ENCODE measurements around the gene SDR42E1. TPM values are rescaled to one million over a fixed set of nuclear protein-coding genes. Genes with fewer than 3 reads are reported as not detected.

SDR42E1 gene
- total and polyA plus RNA-seq, 2 of the 8 experiments (the other 6 are each of a cell fraction or from before 2014, with no cell fraction given): 0.03 TPM; not detected in 1

DNA sequence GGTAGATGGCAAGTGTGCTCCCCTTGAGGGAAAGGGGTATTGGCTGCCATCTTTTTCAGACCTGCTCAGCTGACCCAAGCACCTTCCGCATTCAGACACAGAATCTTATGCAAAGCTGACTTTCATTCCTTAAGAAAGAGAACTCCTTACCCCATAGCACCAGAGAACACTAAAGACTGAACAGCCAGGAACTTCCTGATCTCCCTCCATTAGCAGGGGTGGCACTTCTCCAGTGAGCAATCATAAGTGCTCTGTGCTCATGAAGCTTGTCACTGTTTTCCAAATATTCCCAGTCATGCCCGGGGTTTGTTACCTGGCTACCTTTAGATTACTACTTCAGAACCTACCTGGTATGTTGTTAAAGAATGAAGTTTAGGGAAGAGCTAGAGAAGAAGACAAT, 35.7 kb upstream of the SDR42E1 start:
- Histone ChIP-seq H2BK15ac (ENCODE audit: low read length) (no peak overlapping the region), H2BK120ac (replicated peaks; ENCODE audit: low read depth, low read length) (no peak overlapping the region), H3K23ac (ENCODE audit: insufficient read length) (no peak overlapping the region), H4K20me1 (replicated peaks in 1 of 2; ENCODE audit: control insufficient read depth in 1 of 2, insufficient read depth in 2 of 2, low read length in 2 of 2) (no peaks in the 10 kb centered on the region), H2BK5ac (ENCODE audit: low read depth, low read length) (no peak overlapping the region), H3K27me3 (replicated peaks in 1 of 4; ENCODE audit: control insufficient read depth in 3 of 4, extremely low read depth in 1 of 4, insufficient read depth in 3 of 4, low read length in 3 of 4) (no peaks in the 10 kb centered on the region), H4K91ac (replicated peaks; ENCODE audit: insufficient read length, low read length) (no peak overlapping the region), H3K4me2 (ENCODE audit: insufficient read depth in 1 of 2, low read depth in 2 of 2, low read length in 2 of 2) (no peak overlapping the region), H3K14ac (ENCODE audit: insufficient read length) (no peak overlapping the region), H3K4me1 (replicated peaks in 1 of 4; ENCODE audit: control insufficient read depth in 3 of 4, insufficient read depth in 4 of 4, low read length in 3 of 4) (no peaks in the 10 kb centered on the region), H3K79me2 (ENCODE audit: control insufficient read depth in 1 of 2, insufficient read depth in 2 of 2, low read length in 2 of 2) (no peaks in the 10 kb centered on the region), H2BK12ac (ENCODE audit: low read depth, low read length) (no peak overlapping the region), H2AFZ (ENCODE audit: low read length) (no peak overlapping the region), H3K4me3 (ENCODE audit: extremely low read depth in 1 of 4, insufficient read depth in 2 of 4, low read depth in 3 of 4, low read length in 4 of 4) (no peak overlapping the region), H3K9ac (replicated peaks in 1 of 4; ENCODE audit: extremely low read depth in 1 of 4, low read depth in 3 of 4, low read length in 3 of 4) (no peak overlapping the region), H3K18ac (ENCODE audit: extremely low read depth, low read length) (no peak overlapping the region), H3K36me3 (ENCODE audit: control insufficient read depth in 2 of 4, insufficient read depth in 4 of 4, low read length in 3 of 4) (no peaks in the 10 kb centered on the region), H3K56ac (replicated peaks; ENCODE audit: insufficient read length, low read depth, low read length) (no peak overlapping the region), H3K79me1 (ENCODE audit: low read depth, low read length) (no peaks in the 10 kb centered on the region), H4K8ac (ENCODE audit: extremely low read depth, insufficient read depth, low read length) (no peak overlapping the region), H2AK5ac (ENCODE audit: low read depth, low read length) (no peak overlapping the region), H3K9me3 (ENCODE audit: insufficient read depth in 2 of 2, low read depth in 1 of 2, low read length in 1 of 2) (no peaks in the 10 kb centered on the region), H3K23me2 (ENCODE audit: low read depth, low read length) (no peaks in the 10 kb centered on the region; the same call in 1 of the 2 replicates), H3K4ac (replicated peaks; ENCODE audit: insufficient read length, low read depth, low read length) (no peak overlapping the region), H3K27ac (ENCODE audit: low read depth, low read length) (no peak overlapping the region), H4K5ac (ENCODE audit: insufficient read length, low read depth, low read length) (no peak overlapping the region), H2BK20ac (ENCODE audit: low read length) (no peak overlapping the region)
- ChIA-PET CTCF (ENCODE audit: partially characterized antibody) (interaction anchor here (1.1 to 2.4 kb wide), 5 partner anchors 14 to 183 kb away, joined by 3 to 10 read pairs (median 4); no protein-coding TSS in a partner anchor), POLR2A (ENCODE audit: partially characterized antibody) (no interaction called here)
- DNase-seq (ENCODE audit: low read depth in 1 of 2, low spot score in 2 of 2) (no peak), FAIRE-seq (no peak)
- TF ChIP-seq BRCA1 (IDR thresholded peaks at IDR 0.05; ENCODE audit: low read depth, low read length) (no peak), RBBP5 (IDR thresholded peaks at IDR 0.05; ENCODE audit: borderline replicate concordance, low read depth, low read length) (no peak)
- WGBS, 2 experiments (ENCODE audit: extremely low coverage in 1 of 2, insufficient coverage in 1 of 2, insufficient read length in 1 of 2, insufficient replicate concordance in 2 of 2, low coverage in 1 of 2, low lambda C conversion rate in 2 of 2, missing lambda C conversion rate in 1 of 2): 94% methylated on average over 2 of the region's 2 CpGs; no CpG with 5 or more reads in 1 of the 2 experiments

Data from H1 (cell line).